GM23338 (cell line): Measurements from ENCODE around the gene ARID3A.

Experiments
- EZH2phosphoT487 ChIP-seq: fragments of 200-600 bp; sonication (generic); IDR thresholded peaks from one replicate; pipeline ENCODE4 v1.8.1; 2018; ENCODE audit warnings: antibody characterized with exemption; ENCODE audit not compliant: unreplicated experiment
- JUNB ChIP-seq: IDR thresholded peaks from one replicate; pipeline ENCODE4 v1.6.1; 2016; ENCODE audit warnings: antibody characterized with exemption; ENCODE audit not compliant: unreplicated experiment
- POLR2AphosphoS5 ChIP-seq: IDR thresholded peaks from 2 replicates; pipeline ENCODE4 v1.6.1; 2016; ENCODE audit warnings: antibody characterized with exemption, low read depth
- TF ChIP-seq, protein P1 (sequence below): IDR thresholded peaks from one replicate; pipeline ENCODE4 v1.6.1; 2018; ENCODE audit warnings: antibody characterized with exemption; ENCODE audit not compliant: unreplicated experiment
- TF ChIP-seq, protein P2 (sequence below), 2 experiments: fragments of 200-600 bp in 1 of 2; sonication (generic) in 1 of 2; conservative IDR thresholded peaks; 2 replicates each; pipeline versions ENCODE4 v1.5.1 to v1.6.1; 2016 to 2017; ENCODE audit warnings: antibody characterized with exemption in 2 of 2, low read depth in 2 of 2, mild to moderate bottlenecking in 2 of 2, moderate library complexity in 1 of 2

DNA sequence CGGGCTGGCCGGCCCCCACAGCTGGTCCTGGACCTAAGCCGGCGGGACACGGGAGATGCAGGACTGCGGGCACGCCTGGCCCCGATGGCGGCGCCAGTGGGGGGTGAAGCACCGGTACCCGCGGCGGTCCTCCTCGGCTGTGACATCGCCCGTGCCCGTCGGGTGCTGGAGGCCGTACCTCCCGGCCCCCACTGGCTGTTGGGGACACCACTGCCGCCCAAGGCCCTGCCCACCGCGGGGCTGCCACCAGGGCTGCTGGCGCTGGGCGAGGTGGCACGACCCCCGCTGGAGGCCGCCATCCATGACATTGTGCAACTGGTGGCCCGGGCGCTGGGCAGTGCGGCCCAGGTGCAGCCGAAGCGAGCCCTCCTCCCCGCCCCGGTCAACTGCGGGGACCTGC, 77.4 kb downstream of the ARID3A start:
- no peak for TF ChIP-seq POLR2AphosphoS5
- TF ChIP-seq, protein P1, sequence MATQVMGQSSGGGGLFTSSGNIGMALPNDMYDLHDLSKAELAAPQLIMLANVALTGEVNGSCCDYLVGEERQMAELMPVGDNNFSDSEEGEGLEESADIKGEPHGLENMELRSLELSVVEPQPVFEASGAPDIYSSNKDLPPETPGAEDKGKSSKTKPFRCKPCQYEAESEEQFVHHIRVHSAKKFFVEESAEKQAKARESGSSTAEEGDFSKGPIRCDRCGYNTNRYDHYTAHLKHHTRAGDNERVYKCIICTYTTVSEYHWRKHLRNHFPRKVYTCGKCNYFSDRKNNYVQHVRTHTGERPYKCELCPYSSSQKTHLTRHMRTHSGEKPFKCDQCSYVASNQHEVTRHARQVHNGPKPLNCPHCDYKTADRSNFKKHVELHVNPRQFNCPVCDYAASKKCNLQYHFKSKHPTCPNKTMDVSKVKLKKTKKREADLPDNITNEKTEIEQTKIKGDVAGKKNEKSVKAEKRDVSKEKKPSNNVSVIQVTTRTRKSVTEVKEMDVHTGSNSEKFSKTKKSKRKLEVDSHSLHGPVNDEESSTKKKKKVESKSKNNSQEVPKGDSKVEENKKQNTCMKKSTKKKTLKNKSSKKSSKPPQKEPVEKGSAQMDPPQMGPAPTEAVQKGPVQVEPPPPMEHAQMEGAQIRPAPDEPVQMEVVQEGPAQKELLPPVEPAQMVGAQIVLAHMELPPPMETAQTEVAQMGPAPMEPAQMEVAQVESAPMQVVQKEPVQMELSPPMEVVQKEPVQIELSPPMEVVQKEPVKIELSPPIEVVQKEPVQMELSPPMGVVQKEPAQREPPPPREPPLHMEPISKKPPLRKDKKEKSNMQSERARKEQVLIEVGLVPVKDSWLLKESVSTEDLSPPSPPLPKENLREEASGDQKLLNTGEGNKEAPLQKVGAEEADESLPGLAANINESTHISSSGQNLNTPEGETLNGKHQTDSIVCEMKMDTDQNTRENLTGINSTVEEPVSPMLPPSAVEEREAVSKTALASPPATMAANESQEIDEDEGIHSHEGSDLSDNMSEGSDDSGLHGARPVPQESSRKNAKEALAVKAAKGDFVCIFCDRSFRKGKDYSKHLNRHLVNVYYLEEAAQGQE: no peak
- TF ChIP-seq, protein P2, sequence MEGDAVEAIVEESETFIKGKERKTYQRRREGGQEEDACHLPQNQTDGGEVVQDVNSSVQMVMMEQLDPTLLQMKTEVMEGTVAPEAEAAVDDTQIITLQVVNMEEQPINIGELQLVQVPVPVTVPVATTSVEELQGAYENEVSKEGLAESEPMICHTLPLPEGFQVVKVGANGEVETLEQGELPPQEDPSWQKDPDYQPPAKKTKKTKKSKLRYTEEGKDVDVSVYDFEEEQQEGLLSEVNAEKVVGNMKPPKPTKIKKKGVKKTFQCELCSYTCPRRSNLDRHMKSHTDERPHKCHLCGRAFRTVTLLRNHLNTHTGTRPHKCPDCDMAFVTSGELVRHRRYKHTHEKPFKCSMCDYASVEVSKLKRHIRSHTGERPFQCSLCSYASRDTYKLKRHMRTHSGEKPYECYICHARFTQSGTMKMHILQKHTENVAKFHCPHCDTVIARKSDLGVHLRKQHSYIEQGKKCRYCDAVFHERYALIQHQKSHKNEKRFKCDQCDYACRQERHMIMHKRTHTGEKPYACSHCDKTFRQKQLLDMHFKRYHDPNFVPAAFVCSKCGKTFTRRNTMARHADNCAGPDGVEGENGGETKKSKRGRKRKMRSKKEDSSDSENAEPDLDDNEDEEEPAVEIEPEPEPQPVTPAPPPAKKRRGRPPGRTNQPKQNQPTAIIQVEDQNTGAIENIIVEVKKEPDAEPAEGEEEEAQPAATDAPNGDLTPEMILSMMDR (conservative IDR thresholded peaks at IDR 0.05; ENCODE audit: low read depth in 2 of 2): no peak
- TF ChIP-seq JUNB: no peak
- TF ChIP-seq EZH2phosphoT487: no peak
